Neural cell (in vitro differentiated cells): ENCODE results near the gene ATP8B3. TPM values are rescaled to one million over a fixed set of nuclear protein-coding genes. Genes with fewer than 3 reads are reported as not detected.

Source experiments
- H2AFZ ChIP-seq: fragments of 200-600, 300-800 bp; sonication (generic), shearing (Covaris generic); 2 replicates; pipeline ENCODE4 v1.6.0; 2014; ENCODE audit warnings: low read depth, mild to moderate bottlenecking, antibody characterized with exemption, low read length, moderate library complexity
- H3F3A ChIP-seq: fragments of 200-600 bp; shearing (Covaris generic); 2 replicates; pipeline ENCODE4 v1.6.1; 2016; ENCODE audit warnings: mild to moderate bottlenecking, moderate library complexity, mixed read lengths, antibody characterized with exemption, low read length; ENCODE audit not compliant: insufficient read depth, poor library complexity, severe bottlenecking
- H3K27ac ChIP-seq: fragments of 200-600, 300-800 bp; sonication (generic), shearing (Covaris generic); 2 replicates; pipeline ENCODE4 v1.5.1; 2014; ENCODE audit warnings: mild to moderate bottlenecking, low read length, moderate library complexity
- H3K27me3 ChIP-seq: fragments of 300-800, 200-600 bp; sonication (generic), shearing (Covaris generic); 2 replicates; pipeline ENCODE4 v1.6.0; 2014; ENCODE audit warnings: mild to moderate bottlenecking, low read depth, low read length, moderate library complexity; ENCODE audit not compliant: insufficient read depth
- H3K36me3 ChIP-seq: fragments of 300-800, 200-600 bp; sonication (generic), shearing (Covaris generic); 2 replicates; pipeline ENCODE4 v1.5.1; 2014; ENCODE audit warnings: mild to moderate bottlenecking, antibody characterized with exemption, low read length, moderate library complexity; ENCODE audit not compliant: insufficient read depth
- H3K4me2 ChIP-seq: fragments of 300-800, 200-600 bp; sonication (generic), shearing (Covaris generic); 2 replicates; pipeline ENCODE4 v1.6.0; 2014; ENCODE audit warnings: mild to moderate bottlenecking, low read length
- H3K4me3 ChIP-seq: fragments of 300-800, 200-600 bp; sonication (generic), shearing (Covaris generic); 2 replicates; pipeline ENCODE4 v1.5.1; 2014; ENCODE audit warnings: mild to moderate bottlenecking, low read length, moderate library complexity
- H3K79me2 ChIP-seq: fragments of 200-600 bp; shearing (Covaris generic); replicated peaks from 2 replicates; pipeline ENCODE4 v1.6.0; 2014; ENCODE audit warnings: mild to moderate bottlenecking, low read length, moderate library complexity; ENCODE audit not compliant: insufficient read depth
- H3K9ac ChIP-seq: fragments of 300-800, 200-600 bp; sonication (generic), shearing (Covaris generic); 2 replicates; pipeline ENCODE4 v1.6.1; 2016; ENCODE audit warnings: mild to moderate bottlenecking, low read length, mixed read lengths
- H3K9me2 ChIP-seq: fragments of 200-600 bp; shearing (Covaris generic); 2 replicates; pipeline ENCODE4 v1.6.1; 2016; ENCODE audit warnings: mild to moderate bottlenecking, low read length, mixed read lengths; ENCODE audit not compliant: insufficient read depth
- H3K9me3 ChIP-seq: fragments of 200-600, 300-800 bp; sonication (generic), shearing (Covaris generic); 2 replicates; pipeline ENCODE4 v1.6.1; 2016; ENCODE audit warnings: mild to moderate bottlenecking, mixed run types, low read length, moderate library complexity, mixed read lengths
- H4K20me1 ChIP-seq: fragments of 200-600 bp; shearing (Covaris generic); 2 replicates; pipeline ENCODE4 v1.6.1; 2016; ENCODE audit warnings: mild to moderate bottlenecking, mixed run types; ENCODE audit not compliant: insufficient read depth
- EP300 ChIP-seq: fragments of 450-650 bp; conservative IDR thresholded peaks from 2 replicates; pipeline ENCODE4 v1.6.1; 2014; ENCODE audit warnings: antibody characterized with exemption, mild to moderate bottlenecking, moderate library complexity; ENCODE audit not compliant: poor library complexity, severe bottlenecking
- EZH2 ChIP-seq: fragments of 200-600, 300-800 bp; shearing (Covaris generic), sonication (generic); IDR thresholded peaks from 2 replicates; pipeline ENCODE4 v1.6.1; 2014; ENCODE audit warnings: antibody characterized with exemption, low read length, borderline replicate concordance, mild to moderate bottlenecking; ENCODE audit not compliant: insufficient read depth, poor library complexity, severe bottlenecking
- MXI1 ChIP-seq: fragments of 450-650 bp; conservative IDR thresholded peaks from 2 replicates; pipeline ENCODE4 v1.6.1; 2014; ENCODE audit warnings: antibody characterized with exemption, mild to moderate bottlenecking; ENCODE audit not compliant: poor library complexity, severe bottlenecking
- POLR2AphosphoS5 ChIP-seq: IDR thresholded peaks from 2 replicates; pipeline ENCODE4 v1.6.1; 2012
- RAD21 ChIP-seq: fragments of 450-650 bp; conservative IDR thresholded peaks from 2 replicates; pipeline ENCODE4 v1.6.1; 2014; ENCODE audit warnings: antibody characterized with exemption, mild to moderate bottlenecking, moderate library complexity
- SMC3 ChIP-seq: fragments of 450-650 bp; conservative IDR thresholded peaks from 2 replicates; pipeline ENCODE4 v1.6.1; 2014; ENCODE audit warnings: antibody characterized with exemption, mild to moderate bottlenecking, moderate library complexity; ENCODE audit not compliant: poor library complexity
- TAF1 ChIP-seq: IDR thresholded peaks from 2 replicates; pipeline ENCODE4 v1.6.1; 2012; ENCODE audit warnings: low read depth
- polyA plus RNA-seq: library from polyadenylated mRNA; depleted of rRNA; stranded (reverse); fragments of >200 nt; gene quantifications from 2 replicates; pipeline ENCODE4 v1.2.3, GENCODE V29; 2014
- TF ChIP-seq, protein P1 (sequence below): IDR thresholded peaks from 2 replicates; pipeline ENCODE4 v1.6.1; 2012; ENCODE audit warnings: borderline replicate concordance
- TF ChIP-seq, protein P2 (sequence below): fragments of 450-650 bp; IDR thresholded peaks from 2 replicates; pipeline ENCODE4 v1.5.1; 2014; ENCODE audit warnings: antibody characterized with exemption, mild to moderate bottlenecking, moderate library complexity; ENCODE audit not compliant: poor library complexity, severe bottlenecking

ATP8B3 gene
- polyA plus RNA-seq, 1 donor from 2014 or later: 1.5 TPM

DNA sequence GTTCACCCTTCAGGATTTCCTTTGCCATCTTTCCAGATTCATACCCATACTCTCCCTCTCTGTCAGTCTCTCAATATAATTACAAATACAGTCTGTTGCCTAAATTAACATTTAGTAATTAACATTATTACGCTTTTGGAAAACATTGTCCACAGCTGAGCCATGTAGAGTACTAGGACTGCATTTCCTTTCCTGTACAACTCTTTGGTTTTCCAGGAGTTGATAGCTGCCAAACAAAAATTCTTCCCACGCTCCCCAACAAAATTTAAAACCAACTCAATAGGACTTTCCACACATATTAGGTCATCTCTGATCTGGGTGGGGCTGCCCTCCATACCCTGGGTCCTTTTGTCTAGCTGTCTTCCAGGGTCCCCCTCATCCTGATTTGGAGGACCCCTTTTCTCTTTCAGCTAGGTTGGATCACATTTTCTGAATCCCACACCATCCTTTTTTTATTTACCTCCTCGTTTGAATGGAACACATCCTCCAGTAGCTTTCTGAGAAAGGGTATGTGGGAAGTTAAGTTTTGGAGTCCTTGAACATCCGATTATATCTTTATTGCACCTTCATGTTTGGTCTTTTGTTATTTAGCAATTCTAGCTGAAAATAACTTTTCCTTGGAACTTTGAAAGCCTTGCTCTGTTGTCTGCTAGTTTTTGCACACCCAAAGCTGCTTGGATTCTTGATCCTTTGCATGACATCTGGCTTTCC is 41.1 kb downstream of the ATP8B3 start (continued):
- no peak for TF ChIP-seq SMC3

DNA sequence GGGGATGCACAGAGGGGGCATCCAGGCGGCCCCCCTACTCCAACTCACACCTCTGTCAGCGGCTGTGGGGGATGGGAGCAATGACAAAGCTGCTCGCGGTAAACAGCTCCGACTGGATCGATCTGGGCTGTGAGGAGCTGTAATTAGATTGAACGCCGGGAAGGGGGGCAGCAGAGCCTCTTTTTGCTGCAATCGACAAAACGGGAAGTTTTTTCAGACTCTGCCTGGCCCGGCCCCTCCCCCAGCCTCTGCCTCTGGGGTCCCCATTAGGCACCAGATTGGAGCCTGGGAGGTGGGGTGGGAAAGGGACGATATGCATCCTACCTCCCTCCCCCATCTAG is 42.5 kb downstream of the ATP8B3 start:
- Histone ChIP-seq H2AFZ (no peak overlapping the region), H3K27me3 (peaks cover 93% of the 10 kb centered on the region), H3K4me3 (no peak overlapping the region), H3K4me2 (no peak overlapping the region), H3K27ac (no peak overlapping the region), H3F3A (no peaks in the 10 kb centered on the region), H3K79me2 (no peaks in the 10 kb centered on the region), H3K9ac (no peak overlapping the region), H3K9me2 (no peaks in the 10 kb centered on the region), H4K20me1 (no peaks in the 10 kb centered on the region), H3K36me3 (no peaks in the 10 kb centered on the region), H3K9me3 (peaks cover 14% of the 10 kb centered on the region)
- no peak for TF ChIP-seq RAD21
- TF ChIP-seq, protein P1, sequence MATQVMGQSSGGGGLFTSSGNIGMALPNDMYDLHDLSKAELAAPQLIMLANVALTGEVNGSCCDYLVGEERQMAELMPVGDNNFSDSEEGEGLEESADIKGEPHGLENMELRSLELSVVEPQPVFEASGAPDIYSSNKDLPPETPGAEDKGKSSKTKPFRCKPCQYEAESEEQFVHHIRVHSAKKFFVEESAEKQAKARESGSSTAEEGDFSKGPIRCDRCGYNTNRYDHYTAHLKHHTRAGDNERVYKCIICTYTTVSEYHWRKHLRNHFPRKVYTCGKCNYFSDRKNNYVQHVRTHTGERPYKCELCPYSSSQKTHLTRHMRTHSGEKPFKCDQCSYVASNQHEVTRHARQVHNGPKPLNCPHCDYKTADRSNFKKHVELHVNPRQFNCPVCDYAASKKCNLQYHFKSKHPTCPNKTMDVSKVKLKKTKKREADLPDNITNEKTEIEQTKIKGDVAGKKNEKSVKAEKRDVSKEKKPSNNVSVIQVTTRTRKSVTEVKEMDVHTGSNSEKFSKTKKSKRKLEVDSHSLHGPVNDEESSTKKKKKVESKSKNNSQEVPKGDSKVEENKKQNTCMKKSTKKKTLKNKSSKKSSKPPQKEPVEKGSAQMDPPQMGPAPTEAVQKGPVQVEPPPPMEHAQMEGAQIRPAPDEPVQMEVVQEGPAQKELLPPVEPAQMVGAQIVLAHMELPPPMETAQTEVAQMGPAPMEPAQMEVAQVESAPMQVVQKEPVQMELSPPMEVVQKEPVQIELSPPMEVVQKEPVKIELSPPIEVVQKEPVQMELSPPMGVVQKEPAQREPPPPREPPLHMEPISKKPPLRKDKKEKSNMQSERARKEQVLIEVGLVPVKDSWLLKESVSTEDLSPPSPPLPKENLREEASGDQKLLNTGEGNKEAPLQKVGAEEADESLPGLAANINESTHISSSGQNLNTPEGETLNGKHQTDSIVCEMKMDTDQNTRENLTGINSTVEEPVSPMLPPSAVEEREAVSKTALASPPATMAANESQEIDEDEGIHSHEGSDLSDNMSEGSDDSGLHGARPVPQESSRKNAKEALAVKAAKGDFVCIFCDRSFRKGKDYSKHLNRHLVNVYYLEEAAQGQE: no peak

DNA sequence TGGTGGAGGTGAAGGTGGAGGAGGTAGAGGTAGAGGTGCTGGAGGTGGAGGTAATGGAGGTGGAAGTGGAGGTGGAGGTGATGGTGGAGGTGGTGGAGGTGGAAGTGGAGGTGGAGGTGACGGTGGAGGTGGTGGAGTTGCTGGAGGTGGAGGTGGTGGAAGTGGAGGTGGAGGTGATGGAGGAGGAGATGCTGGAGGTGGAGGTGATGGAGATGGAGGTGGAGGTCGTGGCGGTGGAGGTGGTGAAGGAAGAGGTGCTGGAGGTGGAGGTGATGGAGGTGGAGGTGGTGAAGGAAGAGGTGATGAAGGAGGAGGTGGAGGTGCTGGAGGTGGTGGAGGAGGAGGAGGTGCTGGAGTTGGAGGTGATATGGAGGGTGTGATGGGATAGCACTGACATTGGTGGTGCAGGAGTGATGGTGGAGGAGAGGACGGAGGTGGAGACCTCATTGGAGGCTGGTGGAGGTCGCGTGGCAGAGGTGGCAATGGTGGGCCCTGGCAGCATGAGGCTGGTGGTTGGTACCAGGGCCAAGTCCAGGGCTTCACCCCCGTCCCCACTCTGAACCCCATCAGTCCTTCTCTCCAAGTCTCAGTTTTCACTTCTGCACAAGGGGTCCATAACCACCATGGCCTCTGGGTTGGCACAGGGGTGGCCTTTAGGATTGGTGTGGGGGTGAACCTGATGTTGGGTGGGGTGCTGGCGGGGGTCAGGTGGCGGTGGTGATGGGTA is 43.0 kb downstream of the ATP8B3 start:
- Histone ChIP-seq H3K9ac (no peak overlapping the region), H3K9me2 (no peaks in the 10 kb centered on the region), H3F3A (no peaks in the 10 kb centered on the region), H3K9me3 (peaks cover 11% of the 10 kb centered on the region), H2AFZ (no peak overlapping the region), H3K4me2 (no peak overlapping the region), H4K20me1 (no peaks in the 10 kb centered on the region), H3K27ac (no peak overlapping the region), H3K4me3 (no peak overlapping the region), H3K27me3 (peaks cover 93% of the 10 kb centered on the region), H3K79me2 (no peaks in the 10 kb centered on the region), H3K36me3 (no peaks in the 10 kb centered on the region)
- no peak for TF ChIP-seq RAD21
- no peak for TF ChIP-seq EP300
- TF ChIP-seq, protein P2, sequence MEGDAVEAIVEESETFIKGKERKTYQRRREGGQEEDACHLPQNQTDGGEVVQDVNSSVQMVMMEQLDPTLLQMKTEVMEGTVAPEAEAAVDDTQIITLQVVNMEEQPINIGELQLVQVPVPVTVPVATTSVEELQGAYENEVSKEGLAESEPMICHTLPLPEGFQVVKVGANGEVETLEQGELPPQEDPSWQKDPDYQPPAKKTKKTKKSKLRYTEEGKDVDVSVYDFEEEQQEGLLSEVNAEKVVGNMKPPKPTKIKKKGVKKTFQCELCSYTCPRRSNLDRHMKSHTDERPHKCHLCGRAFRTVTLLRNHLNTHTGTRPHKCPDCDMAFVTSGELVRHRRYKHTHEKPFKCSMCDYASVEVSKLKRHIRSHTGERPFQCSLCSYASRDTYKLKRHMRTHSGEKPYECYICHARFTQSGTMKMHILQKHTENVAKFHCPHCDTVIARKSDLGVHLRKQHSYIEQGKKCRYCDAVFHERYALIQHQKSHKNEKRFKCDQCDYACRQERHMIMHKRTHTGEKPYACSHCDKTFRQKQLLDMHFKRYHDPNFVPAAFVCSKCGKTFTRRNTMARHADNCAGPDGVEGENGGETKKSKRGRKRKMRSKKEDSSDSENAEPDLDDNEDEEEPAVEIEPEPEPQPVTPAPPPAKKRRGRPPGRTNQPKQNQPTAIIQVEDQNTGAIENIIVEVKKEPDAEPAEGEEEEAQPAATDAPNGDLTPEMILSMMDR: no peak
- TF ChIP-seq POLR2AphosphoS5: no peak
- TF ChIP-seq, protein P1: no peak
- TF ChIP-seq MXI1: no peak
- no peak for TF ChIP-seq SMC3
- no peak for TF ChIP-seq TAF1
- no peak for TF ChIP-seq EZH2
